HEK293T (cell line): Measurements from ENCODE around the gene MFSD11.

Experiments
- FOXK2 ChIP-seq: fragments of 450-650 bp; IDR thresholded peaks from 2 replicates; pipeline ENCODE4 v1.6.1; 2016; ENCODE audit warnings: mild to moderate bottlenecking
- FOXM1 ChIP-seq: fragments of 450-650 bp; IDR thresholded peaks from 2 replicates; pipeline ENCODE4 v1.6.1; 2017; ENCODE audit warnings: mild to moderate bottlenecking, borderline replicate concordance
- HDGF ChIP-seq: fragments of 450-650 bp; IDR thresholded peaks from 2 replicates; pipeline ENCODE4 v1.6.1; 2017; ENCODE audit warnings: antibody characterized with exemption, borderline replicate concordance
- LEF1 ChIP-seq: fragments of 450-650 bp; IDR thresholded peaks from 2 replicates; pipeline ENCODE4 v1.6.1; 2017; ENCODE audit warnings: mild to moderate bottlenecking, borderline replicate concordance
- NFRKB ChIP-seq: fragments of 450-650 bp; IDR thresholded peaks from 2 replicates; pipeline ENCODE4 v1.6.1; 2016; ENCODE audit warnings: mild to moderate bottlenecking, moderate library complexity
- SUZ12 ChIP-seq: fragments of 450-650 bp; IDR thresholded peaks from 2 replicates; pipeline ENCODE4 v1.6.1; 2016; ENCODE audit warnings: mild to moderate bottlenecking
- TARDBP ChIP-seq: fragments of 450-650 bp; IDR thresholded peaks from 2 replicates; pipeline ENCODE4 v1.6.1; 2016

GRCh38 chr17:76757256-76757655 lies 19.3 kb downstream of the MFSD11 start:
- no peak for TF ChIP-seq FOXM1
- TF ChIP-seq FOXK2: no peak
- TF ChIP-seq TARDBP: no peak
- TF ChIP-seq SUZ12: no peak
- no peak for TF ChIP-seq LEF1
- TF ChIP-seq HDGF: no peak
- TF ChIP-seq NFRKB: no peak
